Activated B cell treated with CpG ODN at 0.5 μM for 24 hours (primary cell): Measurements from ENCODE around the gene HENMT1. TPM values are rescaled to one million over a fixed set of nuclear protein-coding genes. Genes with fewer than 3 reads are reported as not detected.

Experiments
- ATAC-seq: fragments of 200-7000 bp; cut with Tn5 transposase; one replicate; pipeline ENCODE4 v1.10.0; 2021; ENCODE audit warnings: low read depth, mild to moderate bottlenecking, moderate library complexity
- CTCF ChIA-PET: fragments of 350-600 bp; sonication (Branson Sonifier 250); formaldehyde crosslinking; loops from one replicate; lab custom pipeline; 2021; ENCODE audit warnings: antibody characterized with exemption; lab: Charles Lee
- POLR2A ChIA-PET: fragments of 350-600 bp; sonication (Branson Sonifier 250); formaldehyde crosslinking; loops from one replicate; lab custom pipeline; 2021; ENCODE audit warnings: antibody characterized with exemption; lab: Charles Lee
- DNase-seq: peaks from one replicate; pipeline ENCODE4 v3.0.0; 2022
- H3K27ac Mint-ChIP-seq: one replicate; pipeline ENCODE4 v1.8.0; 2020; ENCODE audit warnings: mixed read lengths
- H3K27me3 Mint-ChIP-seq: one replicate; pipeline ENCODE4 v1.8.0; 2021; ENCODE audit warnings: mixed read lengths
- H3K36me3 Mint-ChIP-seq: one replicate; pipeline ENCODE4 v1.8.0; 2021; ENCODE audit warnings: low read depth, mixed read lengths
- H3K4me1 Mint-ChIP-seq: one replicate; pipeline ENCODE4 v1.8.0; 2021; ENCODE audit warnings: mixed read lengths
- H3K4me3 Mint-ChIP-seq: one replicate; pipeline ENCODE4 v1.8.0; 2020; ENCODE audit warnings: mild to moderate bottlenecking, mixed read lengths
- H3K9me3 Mint-ChIP-seq: one replicate; pipeline ENCODE4 v1.8.0; 2020; ENCODE audit warnings: mixed read lengths
- intact Hi-C: fragments of 100-400 bp; cut with micrococcal nuclease; formaldehyde crosslinking; loops from one replicate; pipeline ENCODE4 v1.15.1; 2024
- total RNA-seq: library from RNA; stranded (reverse); gene quantifications from 2 replicates; pipeline ENCODE4 v1.2.3, GENCODE V29; 2022
- TF ChIP-seq, protein P1 (sequence below): fragments of 200-600 bp; IDR thresholded peaks from one replicate; pipeline ENCODE4 v1.8.0; 2022; ENCODE audit warnings: antibody characterized with exemption, mild to moderate bottlenecking

HENMT1 gene
- total RNA-seq, 1 donor from 2014 or later, result 6.1 TPM

DNA sequence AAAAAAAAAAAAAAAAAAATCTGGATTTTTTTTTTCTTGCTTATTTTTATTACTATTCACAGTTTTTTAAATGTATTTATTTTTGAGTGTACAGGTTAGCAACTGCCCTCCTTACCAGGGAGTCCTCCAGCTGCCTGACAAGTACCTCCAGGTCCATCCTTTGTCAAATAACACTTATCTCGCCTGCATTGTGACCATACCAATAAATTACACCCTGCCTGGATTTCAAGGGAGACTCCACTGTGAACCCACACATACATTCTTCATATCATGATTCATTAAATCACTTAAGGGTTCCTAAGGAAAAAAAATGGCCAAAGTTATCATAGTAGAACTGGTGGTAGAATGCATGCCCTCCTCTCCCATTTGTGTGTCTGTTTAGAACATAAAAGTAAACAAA lies 62.6 kb downstream of the HENMT1 start:
- Mint-ChIP-seq H3K4me1 (no peaks in the 10 kb centered on the region), H3K27ac (no peak overlapping the region), H3K9me3 (no peaks in the 10 kb centered on the region), H3K27me3 (no peaks in the 10 kb centered on the region), H3K36me3 (peaks cover 16% of the 10 kb centered on the region), H3K4me3 (no peak overlapping the region)
- ATAC-seq (no peak), DNase-seq (no peak)
- TF ChIP-seq, protein P1, sequence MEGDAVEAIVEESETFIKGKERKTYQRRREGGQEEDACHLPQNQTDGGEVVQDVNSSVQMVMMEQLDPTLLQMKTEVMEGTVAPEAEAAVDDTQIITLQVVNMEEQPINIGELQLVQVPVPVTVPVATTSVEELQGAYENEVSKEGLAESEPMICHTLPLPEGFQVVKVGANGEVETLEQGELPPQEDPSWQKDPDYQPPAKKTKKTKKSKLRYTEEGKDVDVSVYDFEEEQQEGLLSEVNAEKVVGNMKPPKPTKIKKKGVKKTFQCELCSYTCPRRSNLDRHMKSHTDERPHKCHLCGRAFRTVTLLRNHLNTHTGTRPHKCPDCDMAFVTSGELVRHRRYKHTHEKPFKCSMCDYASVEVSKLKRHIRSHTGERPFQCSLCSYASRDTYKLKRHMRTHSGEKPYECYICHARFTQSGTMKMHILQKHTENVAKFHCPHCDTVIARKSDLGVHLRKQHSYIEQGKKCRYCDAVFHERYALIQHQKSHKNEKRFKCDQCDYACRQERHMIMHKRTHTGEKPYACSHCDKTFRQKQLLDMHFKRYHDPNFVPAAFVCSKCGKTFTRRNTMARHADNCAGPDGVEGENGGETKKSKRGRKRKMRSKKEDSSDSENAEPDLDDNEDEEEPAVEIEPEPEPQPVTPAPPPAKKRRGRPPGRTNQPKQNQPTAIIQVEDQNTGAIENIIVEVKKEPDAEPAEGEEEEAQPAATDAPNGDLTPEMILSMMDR, result no peak
- ChIA-PET CTCF (no interaction called here), POLR2A (no interaction called here)
- intact Hi-C loops, result no loop called here

Other genes starting within 250 kb of the HENMT1 start
- not detected in 2 replicates for gene NBPF6, start 210.8 kb downstream of the HENMT1 start, total RNA-seq
- 7.0 and 7.1 TPM in 2 replicates for gene EEIG2, start 101.0 kb downstream of the HENMT1 start, total RNA-seq
- gene PRPF38B, start 31.2 kb upstream of the HENMT1 start, total RNA-seq, result 77.3 and 88.1 TPM in 2 replicates
- gene FNDC7, start 51.8 kb upstream of the HENMT1 start, total RNA-seq, result not detected in 2 replicates
- 46.4 and 50.2 TPM in 2 replicates for gene STXBP3, start 85.6 kb upstream of the HENMT1 start, total RNA-seq
- not detected in 2 replicates for gene AKNAD1, start 196.0 kb upstream of the HENMT1 start, total RNA-seq
- 1.5 and 2.6 TPM in 2 replicates for gene GPSM2, start 215.9 kb upstream of the HENMT1 start, total RNA-seq